Amygdala (tissue), 56 donors: ENCODE measurements around the gene PILRA.
"Not testable (repeated sequence)": the region's sequence is repeated elsewhere in the genome, so short reads cannot be mapped to it uniquely, and the experiment has no call there.

Experiments used
- DNase-seq, 56 donors: peaks; one replicate each; lab custom pipeline; 2025; lab: John Stamatoyannopoulos, UW

The PILRA gene

GRCh38 chr7:100430493-100431285, 57.4 kb downstream of the PILRA start:
- DNase-seq = no peak

DNA sequence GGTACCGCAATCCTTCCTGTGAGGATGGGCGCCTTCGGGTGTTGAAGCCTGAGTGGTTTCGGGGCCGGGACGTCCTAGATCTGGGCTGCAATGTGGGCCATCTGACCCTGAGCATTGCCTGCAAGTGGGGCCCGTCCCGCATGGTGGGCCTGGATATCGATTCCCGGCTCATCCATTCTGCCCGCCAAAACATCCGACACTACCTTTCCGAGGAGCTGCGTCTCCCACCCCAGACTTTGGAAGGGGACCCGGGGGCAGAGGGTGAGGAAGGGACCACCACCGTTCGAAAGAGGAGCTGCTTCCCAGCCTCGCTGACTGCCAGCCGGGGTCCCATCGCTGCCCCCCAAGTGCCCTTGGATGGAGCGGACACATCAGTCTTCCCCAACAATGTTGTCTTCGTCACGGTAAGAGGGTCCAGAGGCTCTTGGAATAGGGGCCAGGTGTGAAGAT, 58.0 kb downstream of the PILRA start:
- DNase-seq = no peak

GRCh38 chr7:100432053-100432452, 58.8 kb downstream of the PILRA start:
- DNase-seq = no peak

DNA sequence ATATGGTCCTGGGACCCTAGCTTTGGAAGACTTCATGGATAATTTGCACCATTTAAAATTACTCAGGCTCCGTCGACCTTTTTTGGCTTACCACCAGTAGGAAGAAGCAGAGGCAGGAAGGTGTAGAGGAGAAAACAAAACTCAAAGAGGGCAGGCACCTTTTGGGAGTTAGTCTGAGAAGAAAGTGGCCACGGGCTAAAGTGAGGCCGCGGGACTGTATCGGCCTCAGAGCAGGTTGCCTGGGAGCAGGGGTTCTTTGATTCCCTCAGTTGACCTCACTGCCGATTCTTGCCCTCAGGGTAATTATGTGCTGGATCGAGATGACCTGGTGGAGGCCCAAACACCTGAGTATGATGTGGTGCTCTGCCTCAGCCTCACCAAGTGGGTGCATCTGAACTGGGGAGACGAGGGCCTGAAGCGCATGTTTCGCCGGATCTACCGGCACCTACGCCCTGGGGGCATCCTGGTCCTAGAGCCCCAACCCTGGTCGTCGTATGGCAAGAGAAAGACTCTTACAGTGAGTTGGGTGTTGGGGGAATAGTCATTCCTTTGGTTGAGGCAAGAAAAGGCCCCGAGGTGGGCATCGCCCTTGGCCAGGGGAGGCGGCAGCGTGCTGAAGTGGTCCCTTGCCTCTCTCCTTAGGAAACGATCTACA, 59.5 kb downstream of the PILRA start:
- no peak for DNase-seq

DNA sequence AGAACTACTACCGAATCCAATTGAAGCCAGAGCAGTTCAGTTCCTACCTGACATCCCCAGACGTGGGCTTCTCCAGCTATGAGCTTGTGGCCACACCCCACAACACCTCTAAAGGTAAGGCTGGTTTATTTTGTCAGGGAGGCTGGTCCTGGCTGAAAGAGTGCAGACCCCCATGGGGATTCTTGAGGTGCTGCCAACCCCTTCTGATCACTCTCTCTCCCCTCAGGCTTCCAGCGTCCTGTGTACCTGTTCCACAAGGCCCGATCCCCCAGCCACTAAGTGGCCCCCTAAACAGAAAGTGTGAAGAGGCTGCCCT, 59.9 kb downstream of the PILRA start:
- no peak for DNase-seq

GRCh38 chr7:100433592-100434296, 60.5 kb downstream of the PILRA start:
- DNase-seq = no peak

DNA sequence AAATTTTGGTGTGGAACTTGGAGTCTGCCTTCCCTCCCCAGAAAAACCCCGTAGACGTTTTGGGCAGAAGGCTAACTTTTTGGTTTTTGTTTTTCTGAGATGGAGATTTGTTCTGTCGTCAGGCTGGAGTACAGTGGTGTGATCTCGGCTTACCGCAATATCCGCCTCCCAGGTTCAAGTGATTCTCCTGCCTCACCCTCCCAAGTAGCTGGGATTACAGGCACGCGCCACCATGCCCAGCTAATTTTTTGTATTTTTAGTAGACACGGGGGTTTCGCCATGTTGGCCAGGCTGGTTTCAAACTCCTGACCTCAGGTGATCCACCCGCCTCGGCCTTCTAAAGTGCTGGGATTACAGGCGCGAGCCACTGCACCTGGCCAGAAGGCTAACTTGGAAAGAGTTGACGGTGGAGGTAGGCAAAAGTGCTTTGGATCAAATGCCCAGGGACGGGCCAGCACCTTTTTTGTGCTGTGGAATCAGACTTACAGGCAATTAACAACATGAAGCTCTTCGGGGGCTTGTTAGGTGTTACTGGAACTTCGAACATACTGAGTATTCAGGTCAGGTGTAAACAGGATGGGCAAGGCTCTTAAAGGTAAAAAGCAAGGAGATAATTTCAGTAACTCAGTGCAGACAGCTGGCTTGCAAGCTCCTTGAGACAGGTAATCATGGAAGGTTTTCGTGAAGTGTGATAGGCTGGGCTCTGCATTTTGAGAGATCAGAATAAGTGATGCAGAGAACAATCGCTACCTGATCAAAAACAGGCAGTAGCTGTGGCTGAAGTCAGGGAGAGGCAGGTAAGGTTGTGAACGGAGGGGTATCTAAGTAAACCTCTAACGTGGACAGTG, 61.2 kb downstream of the PILRA start:
- no peak for DNase-seq

- DNase-seq = peak in 10 of 56 donors; percentile 13 to 52 (median 29)
These were observed 62.4 kb downstream of the PILRA start for GRCh38 chr7:100435401-100436304.

DNA sequence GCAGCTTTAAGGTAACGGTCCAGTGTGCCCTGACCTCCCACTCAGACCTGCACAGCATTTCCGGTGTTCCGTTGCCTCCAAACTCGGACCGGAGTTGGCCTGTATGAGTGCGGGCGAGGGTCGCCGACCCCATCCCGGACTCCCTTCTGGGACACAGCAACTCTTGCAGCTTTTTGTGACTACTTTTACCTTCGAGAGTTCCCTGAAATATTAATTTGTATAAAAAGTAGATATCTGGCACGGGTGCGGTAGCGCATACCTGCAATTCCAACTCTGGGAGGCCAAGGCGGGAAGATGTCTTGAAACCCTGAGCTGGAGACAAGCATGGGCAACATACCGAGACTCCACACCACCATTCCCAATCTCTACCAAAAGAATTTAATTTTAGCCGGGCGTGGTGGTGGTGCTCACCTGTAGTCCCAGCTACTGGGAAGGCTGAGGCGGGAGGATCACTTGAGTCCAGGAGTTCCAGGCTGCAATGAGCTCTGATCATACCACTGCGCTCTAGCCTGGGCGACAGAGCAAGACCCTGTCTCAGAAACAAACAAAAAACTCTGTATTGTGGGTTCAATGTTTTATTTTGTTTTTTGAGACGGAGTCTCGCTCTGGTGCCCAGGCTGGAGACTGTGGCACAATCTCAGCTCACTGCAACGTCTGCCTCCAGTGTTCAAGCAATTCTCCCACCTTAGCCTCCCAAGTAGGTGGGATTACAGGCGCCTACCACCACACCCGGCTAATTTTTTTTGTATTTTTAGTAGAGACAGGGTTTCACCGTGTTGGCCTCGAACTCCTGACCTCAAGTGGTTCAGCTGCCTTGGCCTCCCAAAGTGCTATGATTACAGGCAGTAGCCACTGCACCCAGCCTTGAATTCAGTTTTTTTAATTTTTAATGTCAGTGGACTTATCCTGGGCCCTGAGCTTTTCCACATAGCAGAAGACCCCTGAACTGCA, 64.1 kb downstream of the PILRA start:
- no peak for DNase-seq

- DNase-seq = no peak
These were observed 64.9 kb downstream of the PILRA start for GRCh38 chr7:100438172-100438571.

DNA sequence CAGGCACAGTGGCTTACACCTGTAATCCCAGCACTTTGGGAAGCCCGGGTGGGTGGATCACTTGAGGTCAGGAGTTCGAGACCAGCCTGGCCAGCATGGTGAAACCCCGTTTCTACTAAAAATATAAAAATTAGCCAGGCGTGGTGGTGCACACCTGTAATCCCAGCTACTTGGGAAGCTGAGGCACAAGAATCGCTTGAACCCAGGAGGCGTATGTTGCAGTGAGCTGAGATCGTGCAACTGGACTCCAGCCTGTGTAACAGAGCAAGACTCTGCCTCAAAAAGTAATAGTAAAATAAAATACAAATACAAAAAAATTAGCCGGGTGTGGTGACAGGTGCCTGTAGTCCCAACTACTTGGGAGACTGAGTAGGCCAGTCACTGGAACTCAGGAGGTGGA, 65.4 kb downstream of the PILRA start:
- not testable (repeated sequence) for DNase-seq

- DNase-seq = not testable (repeated sequence)
These were observed 66.0 kb downstream of the PILRA start for GRCh38 chr7:100439244-100439643.

DNA sequence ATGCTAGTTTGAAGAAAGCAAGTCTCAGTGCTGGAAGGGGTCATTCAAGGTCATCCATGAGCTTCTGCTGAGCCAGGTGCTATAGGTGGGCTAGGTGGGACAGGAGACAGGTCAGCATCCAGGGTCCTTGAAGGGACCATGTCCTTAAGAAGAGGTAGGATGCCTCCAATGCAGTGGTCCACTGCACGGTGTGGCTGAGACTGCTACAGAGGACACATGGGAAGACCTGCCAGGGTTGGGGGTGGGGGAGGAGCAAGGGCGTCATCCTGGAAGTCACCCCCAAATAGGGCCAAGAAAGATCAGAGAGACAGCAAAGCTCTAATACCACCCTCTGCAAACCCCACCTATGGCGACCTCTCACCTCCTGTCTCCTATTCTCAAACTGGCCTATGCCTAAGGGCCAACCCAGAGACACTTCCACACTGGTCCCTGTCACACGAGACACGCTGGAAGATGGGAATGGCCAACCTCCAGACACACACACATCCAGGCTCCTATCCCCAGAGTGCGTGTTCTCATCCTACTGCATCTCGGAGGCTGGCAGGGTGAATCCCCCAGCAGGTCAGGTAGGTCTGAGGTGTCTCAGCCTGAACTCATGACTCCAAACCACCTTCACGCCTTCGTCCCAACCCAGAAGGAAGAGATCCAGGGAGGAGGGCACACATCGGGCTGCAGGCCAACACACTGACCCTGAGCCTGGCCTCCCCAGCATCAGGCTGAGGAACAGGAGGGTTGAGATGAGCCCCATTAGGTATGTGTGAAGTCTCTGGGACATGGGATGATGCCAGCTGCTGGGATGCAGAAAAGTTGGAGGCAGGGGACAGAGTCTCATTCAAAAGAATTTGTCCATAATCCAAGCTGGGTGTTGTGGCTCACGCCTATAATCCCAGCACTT, 68.6 kb downstream of the PILRA start:
- DNase-seq = no peak

GRCh38 chr7:100443096-100443840, 70.0 kb downstream of the PILRA start:
- no peak for DNase-seq

DNA sequence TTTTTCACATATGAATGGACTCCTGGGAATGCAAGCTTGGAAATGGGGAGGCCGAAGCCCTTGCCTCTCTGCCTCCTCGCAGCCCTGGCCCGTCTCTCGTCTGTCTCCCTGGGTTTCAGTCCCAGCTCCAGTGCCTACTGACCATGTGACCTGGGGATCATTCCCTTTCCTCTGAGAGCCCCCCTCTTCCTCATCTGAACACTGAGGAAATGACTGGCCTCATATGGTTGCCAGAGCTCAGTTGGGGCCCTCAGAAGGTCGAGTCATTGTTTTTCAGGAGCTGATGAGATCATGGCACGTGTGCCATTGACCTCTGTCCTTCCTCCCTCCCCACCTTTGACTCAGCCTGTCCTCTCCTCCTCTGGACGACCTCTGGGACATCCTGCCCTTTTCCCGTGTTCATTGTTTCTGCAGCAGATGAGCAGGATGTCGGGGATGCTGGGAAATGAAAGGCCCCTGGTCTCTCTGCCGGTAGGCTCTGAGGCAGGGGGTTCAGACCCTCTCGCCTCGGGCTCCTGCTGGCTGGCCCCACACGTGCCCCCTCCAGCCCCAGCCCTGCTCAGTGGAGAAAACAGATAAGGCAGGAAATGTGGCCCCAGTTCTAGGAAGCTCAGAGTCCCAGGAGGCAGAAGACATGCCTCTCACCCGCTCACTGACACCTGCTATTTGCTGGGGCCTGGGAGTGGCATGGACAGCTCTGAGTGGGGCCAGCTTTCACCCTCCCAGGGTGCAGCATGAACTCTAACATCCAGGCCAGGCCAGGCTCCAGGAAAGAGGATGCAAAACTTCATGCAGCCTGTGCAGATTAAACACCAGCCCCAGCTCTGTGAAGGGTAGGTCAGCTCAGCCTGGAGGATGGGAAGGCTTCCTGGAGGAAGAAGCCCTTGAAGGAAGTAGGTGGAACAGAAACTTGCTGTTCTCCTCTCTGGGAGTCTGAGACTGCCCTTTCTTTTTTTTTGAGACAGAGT, 71.3 kb downstream of the PILRA start:
- DNase-seq = peak in 1 of 56 donors; percentile 7
